CD4-positive, alpha-beta T cell treated with Interleukin-4 for 1 hour (primary cell): ENCODE results near the gene ARHGAP4.
A peak's percentile ranks its signal among the peaks of the same experiment; 100 is the strongest.

Experiments
- DNase-seq, 2 donors: peaks; one replicate each; pipeline ENCODE4 v3.0.0-alpha.2; 2020 to 2022

ARHGAP4 gene

DNA sequence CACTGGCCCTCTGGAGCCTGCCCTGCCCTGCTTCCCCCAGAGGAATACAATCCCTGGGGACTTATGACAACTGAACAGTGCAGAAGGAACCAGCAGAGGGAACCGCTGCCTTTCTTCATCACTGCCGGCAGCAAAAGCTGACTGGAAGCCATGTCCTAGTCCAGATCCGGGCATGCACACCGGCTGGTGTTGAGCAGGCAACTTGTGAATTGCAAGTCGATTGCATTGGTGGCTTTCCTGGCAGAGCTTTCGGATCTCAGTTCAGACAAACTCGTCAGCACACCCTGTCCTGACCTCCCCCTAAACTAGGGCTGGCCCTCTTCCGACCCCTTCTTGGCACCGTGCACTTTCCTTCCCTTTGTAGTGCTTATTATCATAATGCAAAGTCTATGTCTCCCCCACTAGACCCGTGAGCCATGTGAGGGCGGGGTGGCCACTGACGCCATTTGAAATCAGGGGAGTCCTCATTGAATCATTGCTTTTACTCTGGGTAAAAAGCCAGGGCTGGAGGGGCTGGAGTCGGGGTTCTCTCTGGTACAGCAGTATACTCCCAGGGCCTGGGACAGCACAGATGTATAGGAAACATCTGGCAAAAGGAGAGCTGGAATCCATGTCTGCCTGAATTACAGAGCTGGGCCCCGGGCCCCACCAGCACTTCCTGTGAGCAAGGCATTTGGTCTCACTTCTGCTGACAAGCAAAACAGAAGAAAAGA lies 1.8 kb downstream of the ARHGAP4 start:
- DNase-seq, result peak; percentile 52 to 70

DNA sequence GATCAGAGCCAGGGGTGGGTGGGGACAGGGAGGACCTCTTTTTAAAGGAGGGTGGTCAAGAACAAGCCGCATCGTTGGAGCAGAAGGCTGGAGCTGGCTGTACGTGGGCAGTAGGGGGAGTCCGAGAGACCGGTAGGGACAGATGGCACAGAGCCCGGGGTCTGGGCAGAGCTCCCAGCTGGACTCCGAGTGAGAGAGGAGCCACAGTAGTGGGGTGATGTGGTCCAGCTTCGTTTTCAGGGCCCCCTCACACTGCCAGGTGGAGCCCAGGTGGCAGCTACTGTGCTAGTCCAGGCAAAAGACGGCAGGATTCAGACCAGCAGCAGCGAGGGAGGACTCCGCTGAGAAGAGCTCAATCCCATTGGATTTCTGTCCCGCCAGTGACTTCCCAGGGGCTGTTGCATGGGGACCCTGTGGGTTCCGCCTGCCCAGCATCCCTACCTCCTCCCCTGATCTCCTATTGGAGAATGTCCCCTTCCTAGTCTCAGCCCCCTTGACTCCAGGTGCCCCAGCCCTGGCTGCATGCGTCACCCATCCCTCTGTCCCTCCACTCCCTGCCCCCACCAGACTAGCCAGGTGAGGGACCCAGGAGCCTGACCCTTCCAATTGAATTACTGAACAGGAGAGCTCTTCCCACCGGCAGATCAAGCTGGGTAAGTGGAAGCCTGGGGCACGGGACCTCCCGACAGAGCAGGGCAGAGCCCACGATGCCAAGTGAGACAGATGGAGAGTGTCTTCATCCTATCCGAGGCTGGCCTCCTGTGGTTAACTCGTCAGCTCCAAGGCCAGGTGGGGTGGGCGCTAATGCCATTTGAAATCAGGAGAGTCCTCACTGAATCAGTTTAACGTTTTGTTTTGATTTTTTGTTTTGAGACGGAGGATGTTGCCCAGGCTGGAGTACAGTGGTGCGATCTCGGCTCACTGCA lies 2.9 kb downstream of the ARHGAP4 start:
- DNase-seq, result no peak

DNA sequence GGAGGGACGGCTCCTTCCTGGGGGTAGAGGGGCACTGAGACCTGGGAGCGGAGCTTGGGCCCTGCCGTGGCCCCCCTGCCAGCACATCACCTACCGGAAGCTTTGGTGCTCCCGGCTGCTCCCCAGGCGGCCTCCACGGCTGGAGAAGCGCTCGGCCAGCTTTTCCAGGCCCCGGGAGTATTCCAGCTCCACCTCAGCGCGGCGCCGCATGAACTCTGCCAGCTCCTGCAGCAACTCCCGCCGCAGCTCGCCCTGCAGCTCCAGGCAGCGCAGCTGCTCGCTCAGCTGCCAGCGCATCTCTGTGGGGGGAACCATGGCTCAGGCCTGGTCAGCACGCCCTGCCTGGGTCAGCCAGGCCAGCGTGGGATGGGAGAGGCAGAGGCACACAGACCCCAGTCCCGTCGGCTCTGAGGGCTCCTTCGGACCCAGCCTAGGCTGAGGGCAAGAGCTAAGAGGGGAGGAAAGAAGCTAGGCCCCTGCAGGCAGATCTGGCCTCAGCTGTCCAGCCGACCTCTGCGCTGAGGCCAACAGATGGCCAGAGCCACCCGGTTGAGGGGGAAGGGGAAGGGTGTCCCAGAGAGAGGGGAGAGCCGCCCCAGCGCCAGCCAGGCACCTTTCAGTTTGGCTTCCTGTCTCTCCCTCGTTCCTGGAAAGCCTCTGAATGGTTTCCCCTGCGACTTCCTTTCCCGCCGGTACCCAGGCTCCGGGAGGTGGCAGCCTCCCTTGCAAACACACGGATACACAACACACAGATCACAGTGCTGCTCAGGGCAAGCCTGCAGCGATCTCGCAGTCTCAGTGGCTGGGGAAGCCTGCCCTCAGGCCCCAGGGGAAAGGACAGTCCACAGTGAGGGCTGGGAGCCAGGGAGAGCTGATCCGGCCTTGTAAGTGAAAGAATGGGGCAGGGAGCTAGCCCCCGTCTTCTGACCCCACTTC lies 4.3 kb downstream of the ARHGAP4 start:
- DNase-seq, result no peak

- no peak for DNase-seq
Measured at GRCh38 chrX:153921070-153921469, 5.0 kb downstream of the ARHGAP4 start.

- no peak for DNase-seq
Measured at GRCh38 chrX:153920546-153920945, 5.5 kb downstream of the ARHGAP4 start.

DNA sequence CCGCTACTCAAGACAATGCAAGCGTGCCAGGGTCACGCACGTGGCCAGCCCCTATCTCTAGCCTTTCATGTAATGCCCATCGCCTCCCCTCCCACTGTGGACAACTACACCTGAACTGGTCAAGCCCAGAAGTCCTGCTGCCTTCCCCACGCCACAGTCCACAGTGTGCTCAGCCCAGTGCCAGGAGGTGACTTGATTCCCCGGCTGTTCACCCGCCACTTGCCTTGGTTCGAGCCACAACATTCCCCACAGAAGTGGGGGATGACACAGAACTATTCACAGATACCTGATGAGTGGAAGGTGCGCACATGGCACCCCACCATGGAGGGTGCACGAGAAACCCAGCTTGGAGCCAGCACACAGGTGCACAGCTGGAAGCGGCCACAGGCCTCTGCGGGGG lies 6.8 kb downstream of the ARHGAP4 start:
- DNase-seq, result no peak

DNA sequence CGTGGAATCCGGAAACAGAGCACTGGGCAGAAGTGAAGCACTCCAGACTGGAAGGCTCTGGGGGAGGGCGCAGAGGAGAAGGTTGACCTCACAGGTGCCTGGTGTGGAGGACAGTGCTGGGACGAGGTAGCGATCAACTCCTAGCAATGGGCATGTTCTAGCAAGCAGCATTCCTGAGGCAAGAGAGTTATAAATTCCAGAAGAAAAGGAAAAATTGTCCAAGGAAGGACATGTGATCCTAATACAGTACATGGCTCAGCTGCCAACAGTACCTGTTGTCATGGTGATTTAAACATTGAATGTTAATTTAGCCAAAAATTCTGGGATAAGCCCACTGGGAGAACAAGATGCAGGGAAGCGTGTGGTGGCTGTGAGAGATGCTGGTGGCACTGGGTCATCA lies 8.2 kb downstream of the ARHGAP4 start:
- DNase-seq, result no peak

GRCh38 chrX:153913701-153914100 lies 12.4 kb downstream of the ARHGAP4 start:
- DNase-seq, result no peak

DNA sequence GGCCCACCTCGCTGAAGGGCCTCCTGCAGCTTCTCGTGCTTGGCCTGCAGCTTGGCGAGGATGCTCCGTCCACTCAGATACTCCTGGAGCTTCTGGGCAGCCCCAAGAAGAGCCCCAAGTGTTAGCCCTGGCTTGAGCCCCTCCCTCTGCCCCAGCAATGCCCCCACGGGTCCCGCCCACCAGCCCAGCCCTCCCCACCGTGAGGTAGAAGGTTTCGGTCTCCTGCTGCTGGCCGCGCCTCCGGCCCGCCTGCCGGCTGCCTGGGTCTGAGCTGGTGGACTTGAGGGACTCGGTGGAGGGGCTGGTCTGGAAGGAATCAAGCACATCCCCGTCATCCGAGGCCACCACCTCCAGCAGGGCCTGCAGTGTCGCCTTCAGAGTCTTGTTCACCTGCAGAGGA lies 12.9 kb downstream of the ARHGAP4 start:
- no peak for DNase-seq

GRCh38 chrX:153911798-153912197 lies 14.3 kb downstream of the ARHGAP4 start:
- DNase-seq, result no peak

DNA sequence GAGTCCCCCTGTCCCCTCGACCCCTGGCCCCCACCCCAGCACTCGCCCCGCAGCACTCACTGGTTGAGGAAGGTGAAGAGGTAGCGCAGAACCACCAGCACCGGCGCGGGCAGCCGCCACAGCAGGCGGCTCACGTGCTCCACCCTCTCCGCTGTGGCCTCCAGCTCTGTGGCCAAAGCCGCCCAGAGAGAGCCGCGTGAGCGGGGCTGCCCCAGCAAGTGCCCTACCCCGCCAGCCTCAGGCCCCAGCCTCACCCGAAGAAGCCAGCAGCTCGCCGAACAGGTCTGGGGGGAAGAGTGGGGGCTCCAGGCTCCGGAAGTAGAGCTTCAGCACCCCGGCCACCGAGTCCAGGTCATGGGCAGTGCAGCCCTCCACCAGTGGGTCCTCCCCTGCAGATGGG lies 15.6 kb downstream of the ARHGAP4 start:
- DNase-seq, result no peak

- no peak for DNase-seq
Measured at GRCh38 chrX:153909980-153910360, 16.1 kb downstream of the ARHGAP4 start.

DNA sequence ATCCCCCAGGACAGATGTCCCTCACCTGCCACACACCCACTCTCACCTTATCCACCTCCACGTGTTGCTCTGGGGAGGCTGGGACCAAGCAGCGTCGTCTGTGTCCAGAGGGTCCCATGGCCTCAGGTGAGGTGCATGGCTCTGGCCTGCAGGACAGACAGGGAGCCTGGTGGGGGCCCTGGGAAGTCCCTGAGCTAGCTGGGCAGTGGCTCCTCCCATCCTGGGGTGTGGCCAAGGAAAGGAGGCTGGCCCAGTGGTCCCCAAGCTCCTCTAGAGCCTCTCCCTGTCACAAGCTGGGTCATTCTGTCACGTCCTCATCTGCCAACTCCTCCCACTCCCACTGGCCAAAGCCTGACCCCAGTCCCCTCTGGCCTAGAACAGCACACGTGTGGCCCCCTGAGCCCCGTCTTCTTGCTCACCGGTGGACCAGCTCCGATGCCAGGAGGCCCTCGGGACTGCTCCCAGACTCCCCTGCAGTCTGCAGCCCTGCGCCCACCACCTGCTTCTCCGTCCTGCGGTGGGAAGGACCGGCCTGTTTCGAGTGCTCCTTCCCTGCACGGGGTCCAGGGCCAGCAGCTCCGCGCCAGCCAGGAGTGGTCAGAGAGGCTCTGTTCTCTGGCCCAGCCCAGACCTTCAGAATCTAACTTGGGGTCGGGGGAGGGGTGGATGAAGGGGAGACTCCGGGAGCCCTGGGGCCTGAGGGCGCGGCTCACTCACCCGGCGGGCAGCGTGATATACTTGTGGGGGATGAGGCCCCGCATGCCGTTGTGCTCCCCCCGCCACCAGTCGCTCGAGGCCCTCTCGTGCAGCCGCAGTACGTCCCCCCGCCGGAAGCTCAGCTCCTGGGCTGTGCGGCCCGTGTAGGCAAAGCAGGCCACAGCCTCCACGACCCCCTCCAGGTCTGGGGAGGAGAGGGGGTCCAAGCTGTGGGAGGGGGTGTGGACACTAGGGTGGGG lies 16.8 kb downstream of the ARHGAP4 start:
- DNase-seq, result no peak

GRCh38 chrX:153908219-153908860 lies 17.7 kb downstream of the ARHGAP4 start:
- no peak for DNase-seq

DNA sequence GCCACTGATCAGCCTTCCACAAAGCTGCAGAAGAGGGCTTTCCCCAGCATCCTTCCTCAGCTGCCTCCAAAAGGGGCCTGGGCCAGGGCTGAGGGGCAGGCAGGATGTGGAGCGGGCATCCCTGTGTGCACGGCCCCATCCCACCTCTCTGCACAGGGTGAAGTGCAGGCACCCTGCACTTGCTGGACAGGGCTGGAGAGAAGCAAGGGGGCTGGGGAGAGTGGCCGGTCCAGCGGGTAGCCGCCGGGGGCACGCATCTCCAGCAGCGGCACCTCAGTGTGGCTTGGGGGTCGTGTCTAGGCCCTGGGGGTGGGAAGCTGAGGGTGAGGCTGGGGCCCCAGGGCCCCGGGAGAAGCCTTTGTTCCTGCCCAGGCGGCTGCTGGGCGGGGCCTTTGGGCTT lies 18.6 kb downstream of the ARHGAP4 start:
- no peak for DNase-seq

- DNase-seq, result peak in 1 of 2 donors; percentile 41
Measured at GRCh38 chrX:153906126-153906917, 19.7 kb downstream of the ARHGAP4 start.

- no peak for DNase-seq
Measured at GRCh38 chrX:153905481-153906095, 20.5 kb downstream of the ARHGAP4 start.

GRCh38 chrX:153903991-153904957 lies 21.8 kb downstream of the ARHGAP4 start, which contains the start of gene AVPR2:
AVPR2 (plus strand) TSS chrX:153904673; CDS start chrX:153905146, 473 bp downstream.
- DNase-seq, result no peak
